GM12801 (cell line): Measurements from ENCODE around the gene SBK3.

Source experiments
- TF ChIP-seq, protein P1 (sequence below): IDR thresholded peaks from one replicate; pipeline ENCODE4 v1.5.1; 2011; ENCODE audit warnings: control low read depth; ENCODE audit not compliant: insufficient read length; ENCODE audit errors: extremely low read depth

Gene SBK3

DNA sequence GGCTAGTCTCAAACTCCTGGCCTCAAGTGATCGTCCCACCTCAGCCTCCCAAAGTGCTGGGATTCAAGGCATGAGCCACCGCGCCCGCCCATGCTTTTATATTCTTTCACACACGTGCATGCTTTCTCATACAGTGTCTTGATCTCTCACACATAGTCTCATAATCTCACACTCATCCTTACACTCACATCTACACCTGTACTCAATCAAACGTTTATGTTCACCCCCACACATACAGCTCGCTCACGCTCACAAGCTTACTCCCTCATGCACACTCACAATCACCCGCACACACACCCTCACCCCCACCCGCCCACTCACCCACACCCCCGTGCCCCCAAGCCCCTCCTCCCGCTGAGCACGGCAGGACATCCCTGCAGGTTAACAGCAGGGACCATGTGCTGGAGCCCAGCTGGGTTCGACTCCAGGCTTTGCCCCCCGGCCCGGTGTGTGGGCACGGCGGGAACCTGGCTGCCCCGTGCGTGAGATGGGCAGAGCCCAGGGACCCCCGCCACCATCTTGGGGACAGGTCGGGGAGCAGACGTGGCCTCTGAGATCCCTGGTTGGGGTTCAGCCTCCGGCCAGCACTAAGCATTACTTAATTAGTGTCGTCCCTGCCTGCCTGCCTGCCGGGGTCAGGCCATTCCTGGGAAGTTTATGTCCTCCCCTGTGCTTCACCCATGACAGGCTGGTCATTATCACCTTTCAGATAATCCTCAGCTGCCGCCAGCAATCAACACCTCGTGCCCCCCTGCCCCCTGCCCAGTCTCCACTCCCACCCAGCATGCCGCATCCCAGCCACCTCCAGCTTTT lies 19.8 kb downstream of the SBK3 start:
- TF ChIP-seq, protein P1, sequence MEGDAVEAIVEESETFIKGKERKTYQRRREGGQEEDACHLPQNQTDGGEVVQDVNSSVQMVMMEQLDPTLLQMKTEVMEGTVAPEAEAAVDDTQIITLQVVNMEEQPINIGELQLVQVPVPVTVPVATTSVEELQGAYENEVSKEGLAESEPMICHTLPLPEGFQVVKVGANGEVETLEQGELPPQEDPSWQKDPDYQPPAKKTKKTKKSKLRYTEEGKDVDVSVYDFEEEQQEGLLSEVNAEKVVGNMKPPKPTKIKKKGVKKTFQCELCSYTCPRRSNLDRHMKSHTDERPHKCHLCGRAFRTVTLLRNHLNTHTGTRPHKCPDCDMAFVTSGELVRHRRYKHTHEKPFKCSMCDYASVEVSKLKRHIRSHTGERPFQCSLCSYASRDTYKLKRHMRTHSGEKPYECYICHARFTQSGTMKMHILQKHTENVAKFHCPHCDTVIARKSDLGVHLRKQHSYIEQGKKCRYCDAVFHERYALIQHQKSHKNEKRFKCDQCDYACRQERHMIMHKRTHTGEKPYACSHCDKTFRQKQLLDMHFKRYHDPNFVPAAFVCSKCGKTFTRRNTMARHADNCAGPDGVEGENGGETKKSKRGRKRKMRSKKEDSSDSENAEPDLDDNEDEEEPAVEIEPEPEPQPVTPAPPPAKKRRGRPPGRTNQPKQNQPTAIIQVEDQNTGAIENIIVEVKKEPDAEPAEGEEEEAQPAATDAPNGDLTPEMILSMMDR = no peak

DNA sequence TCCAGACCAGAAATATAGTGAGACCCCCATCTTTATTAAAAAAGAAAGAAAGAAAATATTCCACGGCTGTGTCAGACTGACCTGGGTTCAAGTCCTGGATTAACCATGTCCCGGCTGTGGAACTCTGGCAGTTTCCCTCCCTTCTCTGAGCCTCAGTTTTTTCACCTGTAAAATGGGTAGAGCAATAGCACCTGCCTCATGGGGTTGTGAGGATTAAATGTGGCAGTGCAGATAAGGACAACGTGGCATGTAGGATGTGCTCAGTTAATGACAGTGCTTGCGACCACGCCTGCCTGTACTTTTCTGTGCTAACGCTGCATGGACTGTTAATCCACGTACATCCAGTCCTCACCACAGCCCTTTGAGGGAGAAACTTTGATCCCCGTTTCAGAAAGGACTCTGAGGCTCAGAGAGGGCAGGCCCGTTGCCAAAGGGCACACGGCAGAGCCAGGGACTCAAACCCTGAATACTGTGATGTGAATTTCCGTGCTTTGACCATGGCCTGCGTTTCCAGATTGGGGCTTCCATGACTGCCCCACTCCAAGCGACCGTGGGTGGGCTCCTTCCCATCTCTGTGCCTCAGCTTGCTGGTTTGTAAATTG lies 24.6 kb downstream of the SBK3 start:
- TF ChIP-seq, protein P1 = no peak

DNA sequence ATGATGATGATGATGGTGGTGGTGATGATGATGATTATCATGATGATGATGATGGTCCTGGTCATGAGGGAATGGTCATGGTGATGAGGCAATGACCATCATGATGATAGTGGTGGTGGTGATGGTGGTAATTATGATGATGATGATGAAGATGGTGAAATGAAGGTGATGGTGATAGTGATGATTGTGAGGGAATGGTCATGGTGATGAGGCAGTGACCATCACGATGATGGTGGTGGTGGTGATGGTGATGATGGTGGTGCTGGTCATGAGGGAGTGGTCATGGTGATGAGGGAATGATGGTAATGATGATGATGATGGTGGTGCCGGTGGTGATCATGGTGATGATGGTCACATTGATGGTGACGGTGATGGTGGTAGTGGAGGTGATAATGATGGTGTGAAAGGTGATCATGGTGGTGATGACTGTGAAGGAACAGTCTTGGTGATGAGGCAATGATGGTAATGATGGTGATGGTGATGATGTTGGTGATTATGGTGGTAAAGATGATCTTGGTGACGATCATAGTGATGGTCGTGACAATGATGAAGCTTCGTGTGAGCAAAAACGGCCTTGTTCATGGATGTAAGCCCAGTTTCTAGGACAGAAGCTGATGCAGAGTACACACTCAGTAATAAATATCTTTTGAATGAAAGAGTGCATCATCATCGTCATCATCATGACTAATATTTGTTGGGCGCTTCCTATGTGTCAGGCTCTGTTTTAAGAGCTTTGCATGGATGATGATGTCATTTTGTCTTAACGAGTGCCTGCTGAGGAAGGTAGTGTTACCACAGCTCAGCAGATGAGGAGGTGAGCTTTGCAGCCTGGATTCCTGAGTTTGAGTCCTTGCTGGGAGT lies 25.7 kb downstream of the SBK3 start:
- TF ChIP-seq, protein P1 = no peak

DNA sequence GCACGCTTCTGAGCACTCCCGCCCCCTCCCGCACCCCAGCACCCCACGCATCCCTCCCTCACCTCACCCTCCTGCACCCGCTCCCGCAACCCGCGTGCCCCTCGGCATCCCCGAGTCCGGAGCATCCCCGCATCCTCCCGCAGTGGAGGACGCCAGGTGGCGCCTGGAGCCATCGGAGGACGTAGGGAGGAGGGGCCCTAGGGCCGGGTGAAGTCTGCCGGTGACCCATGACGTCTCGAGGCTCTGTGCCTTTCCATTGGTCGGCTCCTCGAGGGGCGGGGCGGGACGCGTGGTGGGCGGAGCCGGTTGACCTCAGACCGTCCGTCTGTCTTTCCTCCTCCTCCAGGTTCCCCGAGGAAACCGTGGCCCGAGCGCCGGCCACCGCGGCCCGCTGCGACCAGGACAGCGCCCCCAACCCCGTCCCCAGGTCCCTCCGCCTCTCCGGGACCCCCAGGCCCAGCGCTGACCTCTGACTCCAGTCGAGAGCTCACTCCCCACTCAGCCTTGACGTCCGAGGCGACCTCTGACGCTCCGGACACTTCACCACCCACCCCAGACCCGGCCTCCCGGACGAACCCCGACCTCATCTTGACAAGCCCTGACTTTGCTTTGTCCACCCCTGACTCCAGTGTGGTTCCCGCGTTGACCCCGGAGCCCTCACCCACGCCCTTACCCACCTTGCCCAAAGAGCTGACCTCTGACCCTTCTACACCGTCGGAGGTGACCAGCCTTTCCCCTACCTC lies 28.3 kb downstream of the SBK3 start:
- TF ChIP-seq, protein P1 = no peak

DNA sequence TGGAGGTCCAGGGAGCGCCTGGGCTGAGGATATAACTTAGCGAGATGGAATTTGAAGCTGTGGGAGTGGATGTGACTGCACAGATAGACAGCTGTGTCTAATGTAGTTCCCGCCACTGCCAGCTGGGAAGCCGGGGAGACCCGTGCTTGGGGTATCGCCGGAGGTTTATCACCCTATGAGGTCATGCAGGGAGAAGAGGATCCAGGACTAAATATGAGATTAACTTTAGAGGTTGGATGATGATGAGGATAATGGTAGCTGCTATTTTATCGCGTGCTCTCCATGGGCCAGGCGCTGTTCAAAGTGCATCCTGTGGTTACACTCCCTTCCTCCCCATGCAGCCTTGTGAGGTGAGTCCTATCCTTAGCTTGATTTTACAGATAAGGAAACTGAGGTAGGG lies 37.2 kb downstream of the SBK3 start:
- TF ChIP-seq, protein P1 = no peak

DNA sequence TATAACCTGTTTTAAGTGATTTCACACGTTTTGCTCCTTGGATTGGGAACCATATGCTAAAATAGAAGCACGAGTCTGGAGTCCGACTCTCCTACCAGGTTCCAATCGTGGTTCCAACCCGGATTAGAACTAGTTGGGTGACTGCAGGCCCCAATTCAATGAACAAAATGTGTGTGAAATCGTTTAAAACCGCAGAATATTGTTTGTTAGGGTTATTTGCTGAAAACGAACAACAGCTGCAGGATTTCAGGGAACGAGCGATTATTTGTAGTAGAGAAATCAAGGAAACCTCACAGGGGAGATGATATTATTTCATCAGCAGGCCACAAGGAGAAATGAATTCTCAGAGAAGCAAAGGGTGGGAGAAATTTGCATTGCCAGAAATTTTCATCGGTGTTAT lies 40.4 kb downstream of the SBK3 start:
- TF ChIP-seq, protein P1 = no peak

DNA sequence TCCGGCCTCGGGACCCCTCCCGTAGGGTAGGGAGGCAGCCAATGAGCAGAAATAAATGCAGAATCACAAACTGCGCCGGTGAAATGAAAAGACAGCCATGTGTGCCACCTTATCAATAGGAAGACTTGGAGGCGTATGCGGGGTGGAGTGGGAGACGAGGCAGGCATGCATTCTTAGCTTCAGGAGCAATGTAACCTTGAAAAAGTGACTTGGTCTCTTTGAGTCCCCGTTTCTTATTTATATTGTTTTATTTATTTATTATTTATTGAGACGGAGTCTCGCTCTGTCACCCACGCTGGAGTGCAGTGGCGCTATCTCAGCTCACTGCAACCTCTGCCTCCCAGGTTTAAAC lies 41.1 kb downstream of the SBK3 start:
- TF ChIP-seq, protein P1 = no peak
